Dendritic cell treated with granulocyte-macrophage colony-stimulating factor and Interleukin-4, amounts not matched to agents 40 ng/mL and 50 ng/mL, for 4 days (primary cell): ENCODE data around the gene RCAN2.

Experiments used
- H3K27ac Mint-ChIP-seq: one replicate; pipeline ENCODE4 v1.8.0; 2022; ENCODE audit warnings: mild to moderate bottlenecking, mixed read lengths
- H3K27me3 Mint-ChIP-seq: one replicate; pipeline ENCODE4 v1.8.0; 2022; ENCODE audit warnings: mild to moderate bottlenecking, mixed read lengths
- H3K36me3 Mint-ChIP-seq: one replicate; pipeline ENCODE4 v1.8.0; 2022; ENCODE audit warnings: low read depth, mixed read lengths
- H3K4me1 Mint-ChIP-seq: one replicate; pipeline ENCODE4 v1.8.0; 2022; ENCODE audit warnings: low read depth, mixed read lengths
- H3K4me3 Mint-ChIP-seq: one replicate; pipeline ENCODE4 v1.8.0; 2022; ENCODE audit warnings: mild to moderate bottlenecking, moderate library complexity, mixed read lengths
- H3K9me3 Mint-ChIP-seq: one replicate; pipeline ENCODE4 v1.8.0; 2022; ENCODE audit warnings: mixed read lengths
- intact Hi-C: fragments of 100-400 bp; cut with micrococcal nuclease; formaldehyde crosslinking; loops from one replicate; pipeline ENCODE4 v1.15.0; 2022

RCAN2 gene

DNA sequence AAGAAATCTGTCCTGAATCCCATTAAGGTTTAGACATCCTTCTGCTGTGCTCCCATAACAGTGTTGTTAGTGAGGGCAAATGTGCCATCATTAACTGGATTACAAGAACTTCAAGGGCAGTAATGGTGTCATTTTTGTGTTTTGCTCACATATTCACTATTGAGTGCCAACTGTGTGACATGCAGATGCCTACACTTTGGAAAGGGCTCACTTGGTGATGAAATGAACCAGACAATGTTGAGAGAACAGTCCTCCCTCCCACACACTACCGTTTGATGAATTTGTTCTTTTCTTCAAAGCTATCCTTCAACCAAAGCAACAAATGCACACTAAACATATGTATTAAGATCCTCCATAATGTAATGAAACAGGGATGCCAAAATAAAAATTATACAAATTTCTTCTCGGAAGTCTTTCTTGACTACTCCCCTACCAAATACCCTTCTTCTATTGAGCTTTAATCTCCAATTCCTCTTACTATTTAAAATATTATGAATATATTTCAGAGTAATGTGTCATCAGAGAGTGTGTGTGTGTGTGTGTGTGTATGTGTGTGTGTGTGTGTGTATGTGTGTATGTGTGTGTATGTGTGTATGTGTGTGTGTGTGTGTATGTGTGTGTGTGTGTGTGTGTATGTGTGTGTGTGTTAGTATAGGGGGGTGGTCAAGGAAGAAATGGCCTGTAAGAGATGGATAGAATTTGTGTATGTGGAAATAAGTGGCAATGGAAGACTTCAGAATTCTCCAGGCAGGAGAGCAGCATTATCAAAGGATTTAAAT is 228.1 kb downstream of the RCAN2 start:
- Mint-ChIP-seq H3K27ac (no peak overlapping the region), H3K4me1 (no peaks in the 10 kb centered on the region), H3K27me3 (peaks cover 4% of the 10 kb centered on the region), H3K4me3 (no peak overlapping the region), H3K9me3 (no peaks in the 10 kb centered on the region), H3K36me3 (no peaks in the 10 kb centered on the region)
- intact Hi-C loops: no loop called here

DNA sequence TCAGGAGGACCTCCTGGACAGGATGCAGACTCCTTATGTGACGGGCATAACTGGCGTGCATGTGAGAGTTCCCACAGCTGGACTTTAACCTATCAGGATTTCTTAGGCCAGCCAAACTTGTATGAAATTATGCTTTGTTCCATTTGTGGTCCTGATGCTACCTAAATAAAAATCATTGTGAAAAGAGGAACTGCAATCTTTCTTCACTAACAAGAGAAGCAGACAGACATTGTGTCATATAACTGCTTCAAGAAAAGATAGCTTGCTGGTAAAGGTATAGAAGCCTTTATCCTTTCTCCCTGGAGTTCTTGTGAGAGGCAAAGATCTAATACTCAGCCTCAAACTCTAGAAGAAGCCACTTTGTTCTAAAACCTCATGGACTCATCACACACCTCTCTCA is 233.0 kb downstream of the RCAN2 start:
- no peaks in the 10 kb centered on the region for H3K4me1 Mint-ChIP-seq
- H3K9me3 Mint-ChIP-seq: peaks cover 9% of the 10 kb centered on the region
- intact Hi-C loops: no loop called here
- H3K36me3 Mint-ChIP-seq: no peaks in the 10 kb centered on the region
- H3K27ac Mint-ChIP-seq: no peak overlapping the region
- no peak overlapping the region for H3K4me3 Mint-ChIP-seq
- H3K27me3 Mint-ChIP-seq: peaks cover 4% of the 10 kb centered on the region

DNA sequence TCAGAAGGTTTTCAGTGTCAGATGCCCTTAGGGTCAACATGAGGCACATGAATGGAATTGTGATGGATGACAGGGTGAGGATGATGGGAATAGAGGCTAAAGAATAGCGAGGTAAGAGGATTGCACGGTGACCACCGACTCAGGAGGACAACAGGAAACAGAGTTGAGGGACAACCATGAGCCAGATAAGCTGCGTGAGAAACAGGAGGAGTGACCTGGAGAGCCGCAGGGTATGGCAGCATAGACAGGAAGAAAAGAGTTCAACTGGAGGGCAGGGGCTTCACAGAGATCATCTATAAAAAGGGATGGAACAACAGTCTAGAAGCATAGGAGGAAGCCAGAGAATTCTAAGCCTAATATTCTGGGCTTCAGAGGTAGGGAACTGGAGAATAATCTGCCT is 235.7 kb downstream of the RCAN2 start:
- Mint-ChIP-seq H3K27ac (no peak overlapping the region), H3K9me3 (peaks cover 9% of the 10 kb centered on the region), H3K36me3 (no peaks in the 10 kb centered on the region), H3K4me3 (no peak overlapping the region), H3K4me1 (no peaks in the 10 kb centered on the region), H3K27me3 (peaks cover 1% of the 10 kb centered on the region)
- intact Hi-C loops: no loop called here

DNA sequence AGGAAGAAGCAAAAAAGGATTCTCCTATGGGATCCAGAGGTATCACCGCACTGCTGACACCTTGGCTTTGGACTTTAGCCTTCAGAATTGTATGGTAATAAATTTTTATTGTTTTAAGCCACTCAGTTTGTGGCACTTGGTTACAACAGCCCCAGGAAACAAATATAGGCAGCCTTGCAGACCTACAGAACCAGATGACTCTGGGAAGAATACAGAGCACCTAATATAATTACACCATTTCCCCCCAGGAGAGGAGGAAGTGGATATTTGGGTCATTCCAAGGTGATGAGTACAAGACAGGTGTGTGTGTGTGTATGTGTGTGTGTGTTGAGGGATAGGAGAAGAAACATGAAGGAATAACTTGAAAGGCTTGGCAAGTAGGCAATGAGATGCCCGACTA is 236.3 kb downstream of the RCAN2 start:
- peaks cover 9% of the 10 kb centered on the region for H3K9me3 Mint-ChIP-seq
- no peaks in the 10 kb centered on the region for H3K36me3 Mint-ChIP-seq
- no peak overlapping the region for H3K27ac Mint-ChIP-seq
- intact Hi-C loops: no loop called here
- no peak overlapping the region for H3K4me3 Mint-ChIP-seq
- peaks cover 1% of the 10 kb centered on the region for H3K27me3 Mint-ChIP-seq
- no peaks in the 10 kb centered on the region for H3K4me1 Mint-ChIP-seq

DNA sequence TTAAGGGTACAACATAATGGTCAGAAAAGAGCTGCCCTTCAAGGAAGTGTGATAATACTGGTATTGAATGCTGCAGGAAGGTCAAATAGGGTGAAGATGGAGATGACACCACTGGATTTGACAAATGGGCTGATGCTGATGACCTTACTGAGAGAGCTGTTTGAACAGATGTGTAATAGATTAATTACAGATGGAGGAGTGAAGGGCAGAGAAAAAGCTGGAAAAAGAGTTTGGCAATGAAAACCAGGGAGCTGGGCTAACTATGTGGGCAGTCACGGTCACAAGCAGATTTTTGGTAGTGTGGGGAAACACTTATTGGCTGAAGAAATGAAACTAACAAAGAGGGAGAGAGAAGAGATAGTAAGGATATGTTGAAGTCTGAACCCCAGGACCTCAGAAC is 236.9 kb downstream of the RCAN2 start:
- Mint-ChIP-seq H3K27me3 (peaks cover 1% of the 10 kb centered on the region), H3K9me3 (peaks cover 9% of the 10 kb centered on the region), H3K36me3 (no peaks in the 10 kb centered on the region), H3K4me1 (no peaks in the 10 kb centered on the region), H3K4me3 (no peak overlapping the region), H3K27ac (no peak overlapping the region)
- intact Hi-C loops: no loop called here

- Mint-ChIP-seq H3K36me3 (no peaks in the 10 kb centered on the region), H3K27ac (no peak overlapping the region), H3K4me1 (no peaks in the 10 kb centered on the region), H3K9me3 (no peaks in the 10 kb centered on the region), H3K27me3 (no peaks in the 10 kb centered on the region), H3K4me3 (no peak overlapping the region)
- intact Hi-C loops: no loop called here
Measured at GRCh38 chr6:46251583-46252339, 239.5 kb downstream of the RCAN2 start.

GRCh38 chr6:46248143-46248542 is 243.1 kb downstream of the RCAN2 start:
- H3K27me3 Mint-ChIP-seq: no peaks in the 10 kb centered on the region
- H3K9me3 Mint-ChIP-seq: no peaks in the 10 kb centered on the region
- H3K27ac Mint-ChIP-seq: no peak overlapping the region
- no peak overlapping the region for H3K4me3 Mint-ChIP-seq
- no peaks in the 10 kb centered on the region for H3K36me3 Mint-ChIP-seq
- H3K4me1 Mint-ChIP-seq: peaks cover 5% of the 10 kb centered on the region
- intact Hi-C loops: no loop called here

DNA sequence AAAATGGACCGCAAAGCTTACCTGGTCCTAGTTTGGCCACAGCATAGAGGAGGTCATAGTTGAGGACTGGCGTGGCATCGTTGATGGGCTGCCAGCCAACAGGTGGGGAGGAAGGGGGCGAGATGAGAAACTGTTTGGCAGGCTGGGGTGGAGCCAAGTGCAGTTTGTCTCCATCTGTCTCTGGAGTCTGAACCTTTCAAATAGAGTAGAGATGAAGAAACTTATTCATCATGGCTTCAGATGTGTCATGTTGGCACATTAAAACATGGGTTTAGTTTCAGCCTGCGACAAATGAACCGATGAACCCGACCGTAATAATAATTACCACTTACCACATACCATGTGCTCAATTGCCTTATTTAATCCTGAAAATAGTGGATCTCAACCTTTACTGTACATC is 244.5 kb downstream of the RCAN2 start:
- intact Hi-C loops: no loop called here
- Mint-ChIP-seq H3K27me3 (no peaks in the 10 kb centered on the region), H3K4me1 (peaks cover 5% of the 10 kb centered on the region), H3K27ac (no peak overlapping the region), H3K9me3 (no peaks in the 10 kb centered on the region), H3K4me3 (no peak overlapping the region), H3K36me3 (no peaks in the 10 kb centered on the region)

GRCh38 chr6:46246081-46246480 is 245.2 kb downstream of the RCAN2 start:
- H3K36me3 Mint-ChIP-seq: no peaks in the 10 kb centered on the region
- H3K4me3 Mint-ChIP-seq: no peak overlapping the region
- peaks cover 5% of the 10 kb centered on the region for H3K4me1 Mint-ChIP-seq
- H3K27ac Mint-ChIP-seq: no peak overlapping the region
- no peaks in the 10 kb centered on the region for H3K9me3 Mint-ChIP-seq
- no peaks in the 10 kb centered on the region for H3K27me3 Mint-ChIP-seq
- intact Hi-C loops: no loop called here

DNA sequence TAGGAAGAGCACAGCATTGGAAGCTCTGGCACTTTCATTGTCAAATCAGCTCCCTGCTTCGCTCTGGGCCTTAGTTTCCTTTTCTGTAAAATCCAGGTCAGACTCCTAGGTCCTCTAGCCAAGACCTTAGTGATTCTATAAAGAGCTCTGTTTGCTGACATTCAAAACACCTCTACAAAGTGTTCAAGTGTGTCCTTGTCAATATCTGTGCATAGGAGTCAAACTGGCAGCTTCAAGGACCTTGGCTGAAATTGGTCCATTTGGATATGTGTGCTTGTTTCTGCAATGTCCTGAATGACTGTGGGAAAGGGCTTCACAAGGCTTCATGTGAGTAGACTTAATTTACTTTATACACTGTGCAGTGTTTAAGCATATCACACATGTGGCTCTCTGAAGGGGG is 246.6 kb downstream of the RCAN2 start:
- Mint-ChIP-seq H3K4me3 (no peak overlapping the region), H3K27ac (no peak overlapping the region), H3K36me3 (no peaks in the 10 kb centered on the region), H3K4me1 (peaks cover 5% of the 10 kb centered on the region), H3K9me3 (no peaks in the 10 kb centered on the region), H3K27me3 (no peaks in the 10 kb centered on the region)
- intact Hi-C loops: no loop called here

GRCh38 chr6:46243754-46244153 is 247.5 kb downstream of the RCAN2 start:
- no peaks in the 10 kb centered on the region for H3K36me3 Mint-ChIP-seq
- H3K9me3 Mint-ChIP-seq: no peaks in the 10 kb centered on the region
- intact Hi-C loops: no loop called here

GRCh38 chr6:46242921-46243320 is 248.3 kb downstream of the RCAN2 start:
- Mint-ChIP-seq H3K27me3 (no peaks in the 10 kb centered on the region), H3K4me3 (no peak overlapping the region), H3K27ac (no peak overlapping the region), H3K9me3 (no peaks in the 10 kb centered on the region), H3K4me1 (peaks cover 5% of the 10 kb centered on the region), H3K36me3 (no peaks in the 10 kb centered on the region)
- intact Hi-C loops: no loop called here

More at GRCh38 chr6:46243754-46244153, 247.5 kb downstream of the RCAN2 start:
- Mint-ChIP-seq H3K4me3 (no peak overlapping the region), H3K27me3 (no peaks in the 10 kb centered on the region), H3K27ac (no peak overlapping the region), H3K4me1 (peaks cover 5% of the 10 kb centered on the region)

- Mint-ChIP-seq H3K4me3 (no peak overlapping the region), H3K27ac (no peak overlapping the region), H3K36me3 (no peaks in the 10 kb centered on the region), H3K4me1 (peaks cover 5% of the 10 kb centered on the region), H3K27me3 (no peaks in the 10 kb centered on the region), H3K9me3 (no peaks in the 10 kb centered on the region)
- intact Hi-C loops: no loop called here
Measured at GRCh38 chr6:46240866-46241565, 250.2 kb downstream of the RCAN2 start.

DNA sequence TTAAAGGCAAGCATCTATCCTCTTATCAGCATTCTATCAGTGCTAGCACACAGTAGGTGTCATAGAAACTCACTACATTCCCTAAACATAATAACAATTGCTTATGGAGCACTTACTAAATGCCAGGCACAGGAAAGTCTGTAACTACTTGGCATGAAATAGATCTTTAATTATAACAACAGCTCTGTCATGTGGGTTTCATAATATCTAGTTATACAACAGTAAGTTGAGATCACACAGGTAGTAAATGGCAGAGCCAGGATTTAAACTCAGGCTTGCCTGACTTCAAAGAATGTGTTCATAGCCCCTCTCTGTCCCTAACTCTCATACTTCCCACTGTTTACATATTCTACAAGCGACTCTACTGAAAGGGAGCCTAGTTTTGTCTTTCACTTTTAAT is 254.5 kb downstream of the RCAN2 start:
- Mint-ChIP-seq H3K4me3 (no peak overlapping the region), H3K27me3 (no peaks in the 10 kb centered on the region), H3K36me3 (no peaks in the 10 kb centered on the region), H3K4me1 (no peaks in the 10 kb centered on the region), H3K9me3 (no peaks in the 10 kb centered on the region), H3K27ac (no peak overlapping the region)
- intact Hi-C loops: no loop called here
